Mesodermal cell (in vitro differentiated cells): ENCODE data around the gene TEPSIN.

Experiments used
- H3K27ac ChIP-seq: 2 replicates; pipeline ENCODE4 v1.7.0; 2013; ENCODE audit warnings: mild to moderate bottlenecking, low read depth, low read length, moderate library complexity; ENCODE audit not compliant: severe bottlenecking
- H3K36me3 ChIP-seq: 2 replicates; pipeline ENCODE4 v1.7.1; 2013; ENCODE audit warnings: mild to moderate bottlenecking, low read length, moderate library complexity; ENCODE audit not compliant: control insufficient read depth, insufficient read depth
- H3K4me1 ChIP-seq: one replicate; pipeline ENCODE4 v1.7.1; 2013; ENCODE audit warnings: mild to moderate bottlenecking, low read length; ENCODE audit not compliant: insufficient read depth, control insufficient read depth, poor library complexity, severe bottlenecking
- H3K4me3 ChIP-seq: 2 replicates; pipeline ENCODE4 v1.7.0; 2013; ENCODE audit warnings: low read length, control low read depth, mild to moderate bottlenecking; ENCODE audit not compliant: insufficient read depth, poor library complexity, severe bottlenecking; ENCODE audit errors: extremely low read depth
- H3K9me3 ChIP-seq: 2 replicates; pipeline ENCODE4 v1.7.1; 2013; ENCODE audit warnings: mild to moderate bottlenecking, low read length, moderate library complexity; ENCODE audit not compliant: control insufficient read depth
- WGBS, 2 experiments: methylation state at CpG; one replicate each; pipeline ENCODE4 v1.1.5; 2013; ENCODE audit warnings: missing lambda C conversion rate in 2 of 2; ENCODE audit not compliant: insufficient coverage in 2 of 2; 5-methylcytosine and 5-hydroxymethylcytosine counted together

TEPSIN gene

DNA sequence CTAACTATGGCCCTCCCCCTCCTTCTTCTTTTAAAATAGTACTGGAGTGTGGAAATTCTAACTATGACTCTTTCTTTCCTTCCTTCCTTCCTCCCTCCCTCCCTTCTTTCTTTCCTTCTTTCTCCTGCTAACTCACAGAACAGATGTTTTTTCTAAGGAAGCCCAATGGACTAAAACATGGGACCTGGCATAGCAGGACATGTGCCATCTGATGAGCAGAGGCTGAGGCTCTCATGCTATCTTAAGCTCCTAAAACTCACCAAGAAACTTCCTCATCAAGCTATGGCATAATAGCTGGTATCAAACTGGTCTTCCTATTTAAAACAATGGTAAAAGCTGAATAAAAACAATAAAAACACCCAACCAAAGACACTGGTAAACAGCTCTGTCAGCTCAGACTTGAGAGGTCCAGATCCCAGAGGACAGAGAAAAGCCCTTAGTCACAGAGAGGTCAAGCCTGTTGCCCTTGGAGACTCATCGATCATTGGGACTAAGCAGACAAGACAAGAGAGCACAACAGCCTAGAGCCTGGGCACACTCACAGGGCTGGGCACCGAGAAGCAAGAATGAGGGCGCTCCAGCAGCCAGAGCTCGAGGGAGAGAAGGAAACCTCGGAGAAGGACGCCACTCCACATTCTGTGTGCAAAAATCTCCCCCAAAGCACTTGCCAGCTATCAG is 28.7 kb upstream of the TEPSIN start:
- Histone ChIP-seq H3K9me3 (no peaks in the 10 kb centered on the region), H3K36me3 (peaks cover 50% of the 10 kb centered on the region)
- WGBS, 2 experiments: 85 to 97% methylated on average over 5 to 6 of the region's 6 CpGs

DNA sequence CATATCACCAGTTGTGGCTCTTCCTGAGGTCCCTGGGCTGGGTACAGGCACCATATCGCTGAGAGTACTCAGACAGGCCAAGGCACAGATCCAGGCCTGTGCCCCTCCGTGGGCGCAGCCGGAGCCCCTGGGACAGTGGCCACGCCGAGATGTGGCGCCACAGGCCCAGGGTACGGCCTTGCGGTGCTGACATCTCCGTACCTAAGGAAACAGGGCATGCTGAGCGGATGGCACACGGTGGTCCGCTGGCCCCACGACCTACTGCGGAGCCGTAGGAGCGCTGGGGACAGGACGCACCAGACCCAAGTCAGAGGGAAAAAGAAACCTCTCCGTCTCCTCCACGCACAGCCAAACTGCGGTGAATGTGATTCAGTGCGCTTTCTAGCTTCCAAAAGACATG is 26.7 kb upstream of the TEPSIN start:
- 92 to 95% methylated on average over 17 to 22 of the region's 22 CpGs for WGBS, 2 experiments
- Histone ChIP-seq H3K9me3 (no peaks in the 10 kb centered on the region), H3K4me3 (no peak overlapping the region), H3K36me3 (peaks cover 57% of the 10 kb centered on the region), H3K4me1 (no peaks in the 10 kb centered on the region), H3K27ac (no peak overlapping the region)

More for the DNA sequence above, 28.7 kb upstream of the TEPSIN start:
- Histone ChIP-seq H3K4me1 (no peaks in the 10 kb centered on the region), H3K27ac (no peak overlapping the region), H3K4me3 (no peak overlapping the region)

DNA sequence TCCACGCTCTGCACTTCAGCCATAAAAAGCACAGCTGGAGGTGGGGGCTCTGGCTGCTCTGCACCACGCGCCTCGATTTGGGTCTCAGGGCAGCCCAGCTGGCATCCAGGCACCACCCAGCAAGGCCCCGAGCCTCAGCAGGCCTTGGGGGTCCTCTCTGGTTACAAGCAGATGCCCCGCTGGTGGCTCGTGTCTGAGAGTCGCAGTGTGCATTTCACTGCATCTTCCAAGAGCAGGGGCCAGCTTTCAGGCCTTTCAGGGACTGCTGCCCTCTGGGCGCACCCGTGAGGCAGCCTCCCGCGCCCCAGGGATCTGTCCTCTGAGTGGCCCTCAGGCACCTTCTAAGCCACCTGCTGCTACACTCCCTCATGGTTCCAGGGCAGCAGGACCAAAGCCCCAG is 25.8 kb upstream of the TEPSIN start:
- Histone ChIP-seq H3K4me3 (no peak overlapping the region), H3K4me1 (no peaks in the 10 kb centered on the region), H3K9me3 (no peaks in the 10 kb centered on the region), H3K27ac (no peak overlapping the region), H3K36me3 (peaks cover 52% of the 10 kb centered on the region)
- 95 to 97% methylated on average over 8 to 12 of the region's 12 CpGs for WGBS, 2 experiments

DNA sequence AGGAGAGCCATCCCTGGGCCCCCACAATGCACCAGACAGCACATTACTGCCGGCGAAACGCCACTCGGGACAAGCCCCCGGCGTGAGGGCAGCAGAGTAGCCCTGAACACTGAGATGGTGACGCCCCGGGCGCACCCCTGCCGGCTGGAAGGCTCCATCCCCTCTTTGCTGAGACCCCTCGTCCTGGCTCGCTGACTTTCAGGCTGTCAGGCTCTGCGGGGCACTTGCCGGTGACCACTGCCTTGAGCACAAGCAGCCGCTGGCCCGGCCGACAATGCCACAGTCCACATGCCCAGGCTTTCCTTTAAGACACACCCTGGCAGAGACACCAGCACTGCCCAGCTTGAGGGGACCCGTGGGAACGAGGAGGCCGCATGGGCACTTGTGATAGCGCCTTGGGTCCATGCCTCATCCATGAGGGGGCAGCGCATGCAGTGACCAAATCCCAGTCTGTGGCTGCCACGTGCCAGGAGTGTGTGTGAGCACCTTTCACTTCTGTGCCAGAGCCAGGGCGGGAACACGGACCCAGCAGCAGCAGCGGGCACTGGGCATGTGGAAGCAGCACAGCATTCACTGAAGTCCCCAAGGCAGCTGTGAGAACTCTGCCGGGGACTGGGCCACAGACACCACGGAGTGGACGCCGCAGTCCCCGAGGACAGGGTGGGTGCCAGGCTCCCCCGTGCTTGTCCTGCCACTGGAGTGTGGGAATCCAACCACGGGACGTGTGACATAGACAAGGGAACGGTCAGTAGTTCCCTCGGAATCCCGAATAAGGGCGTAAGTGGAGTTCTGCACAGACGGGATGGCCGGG is 24.7 kb upstream of the TEPSIN start:
- Histone ChIP-seq H3K4me3 (no peak overlapping the region), H3K4me1 (no peaks in the 10 kb centered on the region), H3K9me3 (no peaks in the 10 kb centered on the region), H3K27ac (no peak overlapping the region), H3K36me3 (peaks cover 44% of the 10 kb centered on the region)
- WGBS, 2 experiments: 95 to 97% methylated on average over 38 to 40 of the region's 40 CpGs

DNA sequence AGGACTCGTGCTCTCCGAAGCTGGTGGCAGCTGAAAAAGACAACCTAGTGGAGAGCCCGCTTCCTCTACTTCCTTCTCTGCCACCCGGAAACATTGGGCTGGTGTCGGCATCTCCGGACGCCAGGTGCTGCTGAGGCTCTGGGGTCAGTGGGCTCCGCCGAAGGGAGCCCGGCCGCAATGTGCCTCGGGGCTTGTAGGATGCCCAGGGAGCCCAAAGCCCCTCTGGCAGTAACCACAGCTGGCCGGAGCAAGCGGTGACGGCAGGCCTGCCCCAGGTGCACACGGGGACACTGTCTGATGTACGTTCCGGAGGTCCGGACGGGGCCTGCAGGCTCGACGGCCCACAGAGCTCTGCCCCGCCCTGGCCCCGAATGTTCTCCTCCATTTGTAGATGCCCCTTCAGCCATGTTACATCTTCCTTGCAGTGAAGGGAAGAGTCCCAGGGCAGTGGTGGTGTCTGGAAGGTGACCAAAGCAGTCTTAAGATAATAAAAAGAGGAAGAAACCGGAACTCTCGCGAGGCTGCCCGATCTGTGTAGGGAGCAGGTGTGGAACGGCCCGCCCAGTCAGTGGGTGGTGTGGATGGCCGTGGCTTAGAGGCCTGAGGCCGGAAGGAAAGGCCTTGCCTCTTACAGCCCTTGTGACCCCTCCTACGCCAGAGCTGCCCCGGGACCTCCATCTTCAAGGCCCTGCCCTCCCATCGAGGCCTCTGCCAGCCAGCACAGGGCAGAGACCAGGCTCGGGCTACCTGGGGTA is 22.9 kb upstream of the TEPSIN start:
- Histone ChIP-seq H3K4me1 (peaks cover 2% of the 10 kb centered on the region), H3K9me3 (no peaks in the 10 kb centered on the region), H3K4me3 (no peak overlapping the region), H3K27ac (no peak overlapping the region), H3K36me3 (peaks cover 46% of the 10 kb centered on the region)
- WGBS, 2 experiments: 94 to 96% methylated on average over 24 to 34 of the region's 36 CpGs

DNA sequence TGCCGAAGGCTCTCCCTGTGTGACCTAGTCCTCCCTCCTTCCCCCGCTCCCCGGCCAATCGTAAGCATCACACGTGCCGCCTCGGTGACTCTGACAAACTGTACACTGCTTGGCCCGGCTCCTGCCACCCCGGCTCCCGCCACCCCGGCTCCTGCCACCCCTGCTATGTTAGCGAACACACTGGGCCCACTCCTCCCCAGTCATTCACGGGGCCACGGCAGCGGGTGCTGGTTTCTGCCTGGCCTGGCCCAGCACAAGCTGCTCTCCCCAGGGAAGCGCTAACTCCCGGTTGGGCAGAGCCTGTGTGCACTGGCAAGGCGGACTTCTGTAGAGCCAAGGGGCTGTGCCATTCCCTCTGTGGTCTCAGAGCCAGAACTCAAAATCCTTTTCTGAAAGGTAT is 22.2 kb upstream of the TEPSIN start:
- H3K4me3 ChIP-seq: no peak overlapping the region
- peaks cover 46% of the 10 kb centered on the region for H3K36me3 ChIP-seq
- H3K4me1 ChIP-seq: peaks cover 6% of the 10 kb centered on the region
- H3K27ac ChIP-seq: no peak overlapping the region
- no peaks in the 10 kb centered on the region for H3K9me3 ChIP-seq
- WGBS, 2 experiments: 91 to 95% methylated on average over 18 of the region's 18 CpGs

DNA sequence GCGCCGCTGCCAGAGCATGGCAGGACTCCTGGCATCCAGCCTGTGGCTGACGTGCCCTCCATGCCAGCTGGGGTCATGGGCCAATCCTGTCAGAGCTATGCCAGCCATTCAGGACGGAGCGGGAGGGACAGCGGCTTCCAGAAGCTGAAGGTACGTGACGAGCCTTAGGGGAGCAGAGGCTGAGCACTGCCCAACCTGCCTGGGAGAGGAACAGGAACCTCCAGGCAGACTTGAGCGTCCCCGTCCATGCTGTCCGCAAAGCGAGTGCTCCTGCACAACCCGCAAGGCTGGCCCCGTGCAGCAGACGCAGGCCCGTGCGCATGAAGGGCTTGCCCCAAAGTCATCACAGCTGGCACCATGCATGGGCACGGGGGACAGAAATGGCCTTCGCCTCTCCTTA is 21.8 kb upstream of the TEPSIN start:
- Histone ChIP-seq H3K9me3 (no peaks in the 10 kb centered on the region), H3K27ac (no peak overlapping the region), H3K36me3 (peaks cover 42% of the 10 kb centered on the region), H3K4me3 (no peak overlapping the region), H3K4me1 (peaks cover 6% of the 10 kb centered on the region)
- 97 to 98% methylated on average over 18 to 19 of the region's 19 CpGs for WGBS, 2 experiments

DNA sequence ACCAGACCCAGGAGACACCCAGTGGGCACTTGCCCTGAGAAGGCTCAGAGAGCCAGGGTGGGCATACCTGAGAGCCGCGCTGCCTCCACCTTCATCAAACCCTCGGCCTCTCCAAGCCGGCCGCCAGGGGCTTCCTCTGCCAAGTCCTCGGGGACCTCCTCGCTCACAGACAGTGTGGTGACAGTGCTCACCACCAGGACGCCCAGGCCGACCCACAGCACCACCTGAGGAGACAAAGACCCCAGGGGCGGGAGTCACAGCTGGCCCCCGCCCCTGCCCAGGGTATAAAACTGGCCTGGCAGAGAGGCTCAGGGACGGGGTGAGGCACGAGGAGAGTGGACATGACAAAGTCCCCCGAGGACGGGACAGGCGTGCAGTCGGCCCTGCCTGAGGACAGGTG is 21.3 kb upstream of the TEPSIN start:
- 93 to 97% methylated on average over 14 to 17 of the region's 17 CpGs for WGBS, 2 experiments
- peaks cover 38% of the 10 kb centered on the region for H3K36me3 ChIP-seq

DNA sequence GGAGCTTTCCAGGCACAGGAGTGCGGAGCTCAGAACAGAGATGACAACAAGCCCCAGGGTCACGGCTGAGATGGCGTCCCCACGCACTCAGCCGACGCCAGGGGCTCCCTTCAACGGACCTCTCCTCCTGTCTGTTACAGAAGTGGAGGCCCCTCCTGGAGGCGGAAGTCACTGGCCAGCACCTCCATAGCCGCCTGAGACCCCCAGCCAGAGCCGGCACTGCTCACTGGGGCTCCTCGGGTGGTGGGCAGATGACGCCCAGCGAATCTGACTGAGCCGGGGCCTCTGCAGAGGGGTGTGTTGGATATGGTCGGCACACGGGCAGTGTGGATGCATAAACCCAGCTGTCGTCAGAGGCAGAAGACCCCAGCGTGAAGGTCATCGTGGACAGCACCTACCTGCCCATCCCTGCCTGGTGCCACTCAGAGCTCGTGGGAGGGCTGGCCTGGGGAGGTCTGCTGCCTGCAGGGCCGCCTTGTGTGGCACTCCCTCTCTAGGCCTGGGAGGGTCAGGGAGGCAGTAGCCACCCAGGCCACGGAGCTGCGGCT is 20.3 kb upstream of the TEPSIN start:
- Histone ChIP-seq H3K9me3 (no peaks in the 10 kb centered on the region), H3K36me3 (peaks cover 33% of the 10 kb centered on the region), H3K4me3 (no peak overlapping the region), H3K4me1 (peaks cover 6% of the 10 kb centered on the region), H3K27ac (no peak overlapping the region)
- WGBS, 2 experiments: 92 to 95% methylated on average over 21 to 23 of the region's 23 CpGs

More for the DNA sequence above, 21.3 kb upstream of the TEPSIN start:
- peaks cover 6% of the 10 kb centered on the region for H3K4me1 ChIP-seq
- H3K27ac ChIP-seq: no peak overlapping the region
- no peak overlapping the region for H3K4me3 ChIP-seq
- H3K9me3 ChIP-seq: no peaks in the 10 kb centered on the region

DNA sequence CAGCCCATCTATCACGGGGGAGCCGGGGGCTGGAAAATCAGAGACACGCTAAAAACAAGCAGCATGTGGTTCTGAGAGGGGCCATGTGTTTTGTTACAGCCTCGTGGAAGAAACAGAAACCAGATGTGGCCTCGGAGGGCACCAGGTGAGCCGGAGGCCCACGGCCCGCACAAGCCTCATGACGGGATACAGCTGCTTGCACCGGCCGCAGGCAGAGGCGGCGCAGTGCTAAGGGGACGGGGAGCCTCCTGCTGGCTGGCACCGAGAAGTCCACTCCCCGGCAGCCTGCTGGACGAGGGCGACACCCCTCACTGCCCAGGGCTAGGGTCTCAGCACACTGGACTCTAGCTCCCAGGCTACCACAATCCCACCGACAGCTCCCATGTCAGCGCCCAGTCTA is 19.4 kb upstream of the TEPSIN start:
- Histone ChIP-seq H3K4me3 (no peak overlapping the region), H3K4me1 (peaks cover 6% of the 10 kb centered on the region), H3K36me3 (peaks cover 27% of the 10 kb centered on the region), H3K9me3 (no peaks in the 10 kb centered on the region), H3K27ac (no peak overlapping the region)
- 85 to 91% methylated on average over 18 of the region's 20 CpGs for WGBS, 2 experiments
